ENCODE results near the gene FXYD2.

- TF ChIP-seq, protein P1, sequence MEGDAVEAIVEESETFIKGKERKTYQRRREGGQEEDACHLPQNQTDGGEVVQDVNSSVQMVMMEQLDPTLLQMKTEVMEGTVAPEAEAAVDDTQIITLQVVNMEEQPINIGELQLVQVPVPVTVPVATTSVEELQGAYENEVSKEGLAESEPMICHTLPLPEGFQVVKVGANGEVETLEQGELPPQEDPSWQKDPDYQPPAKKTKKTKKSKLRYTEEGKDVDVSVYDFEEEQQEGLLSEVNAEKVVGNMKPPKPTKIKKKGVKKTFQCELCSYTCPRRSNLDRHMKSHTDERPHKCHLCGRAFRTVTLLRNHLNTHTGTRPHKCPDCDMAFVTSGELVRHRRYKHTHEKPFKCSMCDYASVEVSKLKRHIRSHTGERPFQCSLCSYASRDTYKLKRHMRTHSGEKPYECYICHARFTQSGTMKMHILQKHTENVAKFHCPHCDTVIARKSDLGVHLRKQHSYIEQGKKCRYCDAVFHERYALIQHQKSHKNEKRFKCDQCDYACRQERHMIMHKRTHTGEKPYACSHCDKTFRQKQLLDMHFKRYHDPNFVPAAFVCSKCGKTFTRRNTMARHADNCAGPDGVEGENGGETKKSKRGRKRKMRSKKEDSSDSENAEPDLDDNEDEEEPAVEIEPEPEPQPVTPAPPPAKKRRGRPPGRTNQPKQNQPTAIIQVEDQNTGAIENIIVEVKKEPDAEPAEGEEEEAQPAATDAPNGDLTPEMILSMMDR (IDR thresholded peaks at IDR 0.05): no peak
- TF ChIP-seq POLR2A (IDR thresholded peaks at IDR 0.05): no peak
Observed at GRCh38 chr11:117796456-117796871, 28.1 kb downstream of the FXYD2 start.

Data from lower leg skin (tissue), 3 donors.